Measurements from ENCODE around the gene SRCAP.

GRCh38 chr16:30743716-30744115 is 44.7 kb downstream of the SRCAP start:
- TF ChIP-seq, protein P1, sequence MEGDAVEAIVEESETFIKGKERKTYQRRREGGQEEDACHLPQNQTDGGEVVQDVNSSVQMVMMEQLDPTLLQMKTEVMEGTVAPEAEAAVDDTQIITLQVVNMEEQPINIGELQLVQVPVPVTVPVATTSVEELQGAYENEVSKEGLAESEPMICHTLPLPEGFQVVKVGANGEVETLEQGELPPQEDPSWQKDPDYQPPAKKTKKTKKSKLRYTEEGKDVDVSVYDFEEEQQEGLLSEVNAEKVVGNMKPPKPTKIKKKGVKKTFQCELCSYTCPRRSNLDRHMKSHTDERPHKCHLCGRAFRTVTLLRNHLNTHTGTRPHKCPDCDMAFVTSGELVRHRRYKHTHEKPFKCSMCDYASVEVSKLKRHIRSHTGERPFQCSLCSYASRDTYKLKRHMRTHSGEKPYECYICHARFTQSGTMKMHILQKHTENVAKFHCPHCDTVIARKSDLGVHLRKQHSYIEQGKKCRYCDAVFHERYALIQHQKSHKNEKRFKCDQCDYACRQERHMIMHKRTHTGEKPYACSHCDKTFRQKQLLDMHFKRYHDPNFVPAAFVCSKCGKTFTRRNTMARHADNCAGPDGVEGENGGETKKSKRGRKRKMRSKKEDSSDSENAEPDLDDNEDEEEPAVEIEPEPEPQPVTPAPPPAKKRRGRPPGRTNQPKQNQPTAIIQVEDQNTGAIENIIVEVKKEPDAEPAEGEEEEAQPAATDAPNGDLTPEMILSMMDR (IDR thresholded peaks at IDR 0.05) = no peak
- TF ChIP-seq POLR2A (IDR thresholded peaks at IDR 0.05) = no peak
